Neural cell (in vitro differentiated cells): ENCODE measurements around the gene MYO9B.

Experiments used
- CTCF ChIP-seq: fragments of 450-650 bp; IDR thresholded peaks from 2 replicates; pipeline ENCODE4 v1.5.1; 2014; ENCODE audit warnings: antibody characterized with exemption, mild to moderate bottlenecking, moderate library complexity; ENCODE audit not compliant: poor library complexity, severe bottlenecking
- EP300 ChIP-seq: fragments of 450-650 bp; conservative IDR thresholded peaks from 2 replicates; pipeline ENCODE4 v1.6.1; 2014; ENCODE audit warnings: antibody characterized with exemption, mild to moderate bottlenecking, moderate library complexity; ENCODE audit not compliant: poor library complexity, severe bottlenecking
- MXI1 ChIP-seq: fragments of 450-650 bp; conservative IDR thresholded peaks from 2 replicates; pipeline ENCODE4 v1.6.1; 2014; ENCODE audit warnings: antibody characterized with exemption, mild to moderate bottlenecking; ENCODE audit not compliant: poor library complexity, severe bottlenecking

GRCh38 chr19:17165715-17166114 is 90.1 kb downstream of the MYO9B start:
- TF ChIP-seq CTCF (no peak), MXI1 (no peak), EP300 (no peak)
